GM18907 (cell line): ENCODE data around the gene MRTFB.
"Not testable (repeated sequence)": the region's sequence is repeated elsewhere in the genome, so short reads cannot be mapped to it uniquely, and the experiment has no call there.

Experiments used
- ATAC-seq: cut with Tn5 transposase; IDR thresholded peaks from one replicate; pipeline ENCODE4 v1.9.1; 2021; ENCODE audit warnings: mild to moderate bottlenecking, moderate library complexity; ENCODE audit not compliant: unreplicated experiment

MRTFB gene

DNA sequence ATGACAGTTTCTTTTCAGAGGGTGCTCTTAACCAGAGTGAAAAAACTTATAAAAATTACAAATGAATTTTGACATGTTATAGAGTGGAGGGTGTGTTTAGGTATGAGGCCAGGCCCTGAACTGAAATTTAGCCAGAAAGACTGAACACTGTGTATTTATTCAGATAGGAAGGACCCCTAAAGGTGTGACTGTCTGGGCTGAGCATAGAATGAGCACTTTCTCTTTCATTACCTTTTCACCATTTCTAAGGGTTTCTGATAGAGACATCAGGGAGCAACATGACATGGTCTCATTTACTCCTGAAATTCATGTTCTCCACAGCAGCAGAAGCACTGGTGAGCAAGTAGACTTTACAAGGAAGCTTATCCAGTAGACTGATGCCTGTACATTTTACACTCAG, 32.9 kb downstream of the MRTFB start:
- no peak for ATAC-seq

DNA sequence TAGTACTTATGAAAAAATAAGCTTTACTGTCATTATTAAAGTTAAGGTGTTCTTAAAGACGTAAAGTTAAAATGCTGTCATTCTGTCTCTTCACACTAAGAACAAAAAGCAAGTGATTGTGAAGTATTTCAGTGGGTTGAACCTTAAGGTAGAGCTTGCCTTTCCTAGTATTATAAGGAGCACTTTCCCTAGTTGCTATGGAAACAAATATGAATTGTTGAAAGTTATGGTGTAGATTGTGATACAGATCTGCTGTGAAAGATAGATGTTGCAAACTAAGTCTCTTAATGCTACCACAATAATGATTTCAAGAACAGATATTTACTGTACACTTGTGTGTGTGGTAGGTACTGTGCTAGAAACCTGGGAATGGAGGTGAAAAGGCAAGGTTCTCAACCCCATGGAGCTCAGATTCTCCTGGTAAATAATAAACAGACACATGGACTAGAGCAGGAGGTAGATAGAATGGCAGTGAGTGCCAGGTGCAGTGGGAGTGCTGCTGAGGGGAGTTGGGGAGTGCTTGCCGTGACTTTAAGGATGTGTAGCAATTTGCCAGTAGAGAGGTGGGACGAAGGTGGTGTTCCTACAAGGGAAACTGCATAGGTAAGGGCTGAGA, 34.7 kb downstream of the MRTFB start:
- ATAC-seq: no peak

DNA sequence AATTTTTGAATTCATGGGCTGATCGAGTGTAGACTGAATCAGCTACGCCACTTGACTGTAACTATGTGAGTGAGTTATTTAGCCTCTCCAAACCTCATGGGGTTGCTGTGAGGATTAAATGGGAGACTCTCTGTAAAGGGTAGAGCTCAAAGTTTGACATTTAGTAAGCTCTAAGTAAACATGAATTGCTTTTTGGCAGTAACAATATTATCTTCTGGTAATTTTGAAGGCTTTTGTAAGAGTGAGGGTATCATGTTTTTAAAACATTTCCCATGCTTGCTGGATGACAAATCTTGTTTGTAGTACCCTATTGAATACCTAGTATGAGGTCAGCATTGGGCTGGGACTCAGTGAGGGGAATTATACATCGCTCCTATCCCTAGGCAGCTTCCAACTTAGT, 35.3 kb downstream of the MRTFB start:
- no peak for ATAC-seq

DNA sequence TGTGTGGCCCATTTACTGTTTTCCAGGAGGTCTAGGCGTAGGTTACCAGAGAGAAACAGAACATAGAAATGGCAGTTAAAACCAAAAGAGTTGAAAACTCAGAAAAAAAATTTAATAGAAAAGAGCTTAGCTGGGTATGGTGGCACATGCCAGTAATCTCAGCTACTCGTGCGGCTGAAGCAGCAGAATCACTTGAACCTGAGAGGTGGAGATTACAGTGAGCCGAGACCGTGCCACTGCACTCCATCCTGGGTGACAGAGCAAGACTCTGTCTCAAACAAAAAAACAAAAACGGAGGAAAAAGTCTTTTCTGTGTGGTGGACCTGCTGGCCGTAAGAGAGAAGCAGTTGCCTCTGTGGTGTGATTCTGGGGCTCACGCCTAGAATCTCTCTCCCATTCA, 35.8 kb downstream of the MRTFB start:
- ATAC-seq: no peak

DNA sequence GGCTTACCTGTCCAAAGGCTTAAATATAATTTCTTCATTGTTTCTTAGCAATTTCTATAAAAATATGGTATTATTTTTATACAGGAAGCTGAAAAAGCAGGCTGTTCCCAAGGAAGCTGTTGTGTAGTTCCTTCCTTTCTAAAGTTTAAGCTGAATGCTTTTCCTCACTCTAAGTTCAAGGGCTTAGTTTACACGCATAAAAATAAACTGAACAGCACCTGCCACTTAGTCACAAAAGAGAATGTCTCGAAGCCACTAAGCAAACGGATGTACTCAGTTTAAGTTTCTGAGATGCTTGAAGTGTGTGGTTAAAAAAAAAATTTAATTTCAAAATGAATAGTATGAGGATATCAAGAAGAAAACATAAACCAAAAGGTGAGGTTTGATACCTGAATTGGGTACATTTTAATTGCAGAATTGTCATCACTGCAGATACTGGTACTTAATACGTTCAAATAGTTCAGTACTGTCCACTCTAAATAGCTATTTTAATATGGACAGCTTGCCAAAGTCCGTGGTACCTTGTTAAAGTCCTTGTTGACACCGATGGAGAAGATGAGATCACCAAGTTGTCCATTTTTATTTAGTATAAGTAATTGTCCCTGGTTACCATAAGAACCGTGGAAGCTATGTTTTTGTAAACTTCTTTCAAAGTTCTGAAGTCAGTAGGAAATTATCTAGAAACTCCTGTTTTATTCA, 38.1 kb downstream of the MRTFB start:
- ATAC-seq: no peak

DNA sequence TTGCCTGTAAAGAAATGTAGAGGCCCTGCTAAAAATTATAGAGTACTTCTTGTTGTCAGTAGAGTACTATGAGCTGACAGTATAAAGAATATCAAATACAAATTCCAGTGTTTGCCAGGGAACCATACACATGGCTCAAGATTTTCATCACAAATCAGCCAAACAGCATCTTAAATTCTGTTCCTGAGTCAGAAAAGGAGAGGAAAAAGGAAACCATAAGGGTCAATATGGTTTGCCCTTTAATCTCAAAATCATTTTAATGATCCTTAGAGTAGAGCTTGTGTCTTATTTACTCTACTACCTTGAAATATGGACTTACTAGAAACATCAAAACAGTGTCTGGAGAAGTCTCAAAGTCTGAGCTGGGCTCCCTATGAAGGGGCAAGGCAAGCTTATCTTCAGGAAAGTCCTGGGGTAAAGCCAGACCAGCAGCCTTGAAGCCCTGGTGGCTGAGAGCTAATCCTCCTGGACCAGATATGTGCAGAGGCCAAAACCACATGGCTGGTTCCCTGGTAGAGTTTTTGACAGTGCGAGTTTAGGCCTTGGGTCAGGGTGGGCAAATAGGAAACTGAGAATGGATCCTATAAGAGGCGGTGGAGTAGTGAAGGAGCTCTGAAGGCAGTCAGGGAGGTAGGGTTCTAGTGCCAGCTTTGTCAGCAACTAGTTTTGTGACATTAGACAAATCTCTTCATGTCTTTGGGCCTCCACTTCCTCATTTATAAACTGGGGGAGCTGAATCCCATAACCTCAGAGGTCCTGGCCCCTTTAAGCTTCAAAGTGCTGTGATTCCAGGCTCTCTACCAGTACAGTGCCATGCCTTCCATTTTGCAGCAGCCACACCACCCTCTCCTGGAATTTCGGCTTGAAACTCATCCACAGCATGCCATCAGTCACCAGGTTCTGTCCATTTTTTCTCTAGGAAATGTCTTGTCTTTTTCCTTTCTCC, 38.9 kb downstream of the MRTFB start:
- no peak for ATAC-seq

DNA sequence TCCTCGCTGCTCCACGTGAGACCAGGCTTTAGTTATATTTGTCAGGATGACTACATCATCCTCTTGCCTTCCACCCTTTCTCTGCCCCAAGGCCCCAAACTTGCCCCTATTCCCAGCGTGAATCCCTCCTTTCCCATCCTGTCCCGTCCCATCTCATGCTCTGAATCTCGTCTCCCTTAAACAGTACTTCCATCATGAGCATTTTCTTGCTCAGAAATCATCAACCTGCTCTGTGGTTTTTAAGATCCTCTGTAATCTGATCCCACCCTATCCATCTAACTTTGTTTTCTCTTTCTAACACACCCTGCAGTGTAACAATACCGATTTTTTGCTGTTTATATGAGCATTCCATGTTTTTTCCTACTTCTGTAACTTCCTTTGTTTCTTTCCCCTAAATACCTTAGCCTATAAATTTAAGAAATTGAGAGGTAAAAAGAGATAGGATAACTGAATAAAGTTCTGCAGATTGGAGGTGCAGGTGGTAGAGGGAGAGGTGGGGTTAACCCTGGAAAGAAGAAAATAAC, 39.7 kb downstream of the MRTFB start:
- no peak for ATAC-seq

DNA sequence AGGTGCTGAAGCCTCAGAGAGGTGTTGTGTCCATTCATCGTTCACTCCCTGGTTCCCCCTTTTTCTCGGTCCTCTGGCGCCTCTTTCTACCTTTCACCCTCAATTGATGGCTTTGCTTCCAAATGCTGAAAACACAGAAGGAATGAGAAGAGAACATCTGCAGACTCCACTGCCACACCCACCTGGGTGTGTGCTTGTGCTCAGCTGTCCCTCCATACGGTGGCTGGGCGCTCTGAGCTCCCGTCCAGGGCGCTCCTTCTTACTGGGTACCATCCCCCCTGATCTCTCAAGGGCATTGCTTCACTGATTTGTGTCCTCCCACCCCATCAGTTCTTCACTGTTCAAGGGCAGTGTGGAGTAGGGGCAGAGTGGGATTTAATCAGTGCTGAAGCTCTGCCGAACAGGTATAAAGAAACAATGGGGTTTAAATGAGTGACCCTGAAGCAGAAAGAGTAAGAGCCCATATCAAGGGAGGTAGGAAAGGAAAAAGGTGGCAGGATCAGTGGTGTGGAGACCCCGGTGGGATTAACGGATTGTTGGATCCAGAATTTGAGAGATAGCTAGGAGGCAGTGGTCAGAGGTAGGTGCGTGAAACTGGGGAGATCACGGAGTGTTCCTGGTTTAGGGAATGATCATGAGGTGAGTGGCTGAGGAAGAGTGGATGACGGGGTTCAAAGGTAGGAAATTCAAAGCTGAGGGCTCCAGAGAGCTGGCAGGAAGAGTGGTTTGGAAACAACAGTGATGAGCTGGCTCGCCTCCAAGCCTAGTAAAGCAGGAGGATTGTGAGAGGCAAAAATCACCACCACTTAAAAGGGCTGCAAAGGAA, 40.8 kb downstream of the MRTFB start:
- no peak for ATAC-seq

DNA sequence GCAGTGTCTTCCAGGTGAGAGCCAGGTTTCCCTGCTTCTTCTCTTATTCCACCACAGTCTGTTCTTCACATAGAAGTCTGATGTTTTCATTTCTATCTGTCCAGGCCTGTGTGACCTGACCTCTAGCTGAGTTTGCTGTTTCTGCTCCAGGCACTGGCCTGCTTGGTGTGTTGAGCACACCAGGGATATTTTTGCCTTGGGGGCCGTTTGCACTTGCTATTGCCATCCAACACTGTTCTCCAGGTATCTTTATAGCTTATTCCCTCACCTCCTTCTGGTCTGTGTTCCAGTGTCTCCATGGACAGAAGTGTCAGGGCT, 41.4 kb downstream of the MRTFB start:
- ATAC-seq: no peak

DNA sequence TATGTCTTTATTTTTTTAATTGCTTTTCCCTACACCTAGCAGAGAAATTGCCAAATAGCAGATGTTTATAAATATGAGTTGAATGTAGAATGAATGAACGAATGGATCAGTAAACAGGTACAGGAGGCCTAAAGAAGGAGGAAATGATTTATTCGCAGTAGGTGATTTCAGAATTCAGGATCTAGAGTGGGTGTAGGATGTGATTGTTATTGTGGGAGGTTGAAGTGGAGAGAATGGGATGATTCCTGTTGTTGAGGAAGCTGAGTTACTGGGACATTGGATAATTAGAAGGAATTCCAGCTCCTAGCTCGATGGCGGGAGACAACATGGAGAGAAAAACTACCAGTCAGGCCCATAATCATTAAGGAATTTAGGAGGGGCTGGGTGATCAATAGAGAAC, 42.2 kb downstream of the MRTFB start:
- no peak for ATAC-seq

DNA sequence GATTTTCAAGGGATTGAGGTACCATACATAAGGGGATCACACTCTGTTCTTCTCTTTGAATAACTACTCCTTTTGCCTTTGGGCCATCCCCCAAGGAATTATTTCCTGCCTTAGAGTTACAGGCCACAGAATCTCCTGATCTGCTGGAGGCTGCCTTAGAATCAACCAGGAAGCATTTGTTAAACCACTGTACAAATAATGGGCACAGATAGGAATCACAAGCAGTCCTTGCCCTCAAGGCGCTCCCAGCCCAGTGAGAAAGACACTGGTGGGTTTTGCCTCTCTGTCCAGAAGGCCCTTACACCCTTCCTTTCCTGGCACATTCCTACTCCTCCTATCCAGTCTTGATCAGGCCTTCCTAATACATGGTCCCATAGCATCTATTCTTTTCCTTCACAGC, 45.9 kb downstream of the MRTFB start:
- no peak for ATAC-seq

DNA sequence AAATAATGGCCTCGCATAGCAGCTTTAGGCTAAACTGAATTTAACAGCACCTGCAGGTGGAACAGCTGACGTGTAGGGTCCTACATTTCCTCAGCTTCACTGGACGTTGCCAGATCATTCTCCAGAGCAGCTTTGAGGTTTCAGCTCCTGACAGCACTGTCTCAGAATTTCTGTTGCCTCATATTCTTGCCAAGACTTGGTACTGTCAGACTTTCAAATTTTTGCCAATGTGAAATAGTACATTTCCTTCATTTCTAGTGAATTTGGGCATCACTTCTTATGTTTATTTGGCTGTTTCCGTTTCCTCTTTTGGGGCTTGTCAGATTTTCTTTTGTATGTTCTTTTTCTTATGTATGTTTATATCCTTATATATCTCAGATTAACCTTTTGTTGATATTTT, 48.7 kb downstream of the MRTFB start:
- ATAC-seq: no peak

DNA sequence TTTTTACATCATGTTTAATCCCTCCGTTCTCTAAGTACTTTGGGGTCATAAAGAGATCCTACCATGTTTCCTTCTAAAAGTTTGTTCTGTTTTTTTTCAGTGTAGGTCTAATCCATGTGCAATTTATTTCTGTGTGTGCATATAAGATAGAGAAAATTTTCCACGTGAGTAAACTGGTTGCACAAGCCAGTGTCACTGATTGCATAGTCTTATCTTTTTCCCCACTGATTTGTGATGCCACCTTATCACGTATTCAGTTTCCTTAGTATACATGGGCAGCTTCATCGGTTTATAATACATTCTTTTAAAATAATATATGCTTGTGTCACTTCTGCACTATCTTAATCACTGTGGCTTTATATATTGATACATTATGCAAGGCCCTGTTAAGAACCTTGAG, 49.2 kb downstream of the MRTFB start:
- ATAC-seq: no peak

DNA sequence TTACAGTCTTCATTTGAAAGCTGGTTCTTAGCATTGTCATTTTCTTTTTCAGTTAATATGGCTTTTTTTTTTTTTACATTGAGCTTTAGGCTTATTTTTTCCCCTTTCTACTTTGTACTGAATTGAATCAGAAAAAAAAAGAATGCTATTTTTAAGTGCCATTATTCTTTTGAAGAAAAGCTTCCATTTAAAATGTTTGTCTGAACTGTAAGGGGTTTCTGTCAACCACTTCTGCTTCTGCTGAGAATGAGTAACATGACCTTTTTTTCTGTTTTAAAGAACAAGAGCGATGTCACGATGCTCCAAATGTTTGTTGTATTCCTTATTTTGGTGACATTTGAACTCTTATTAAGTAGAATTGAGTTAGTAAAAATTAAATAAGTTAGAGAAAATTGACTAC, 50.0 kb downstream of the MRTFB start:
- no peak for ATAC-seq

DNA sequence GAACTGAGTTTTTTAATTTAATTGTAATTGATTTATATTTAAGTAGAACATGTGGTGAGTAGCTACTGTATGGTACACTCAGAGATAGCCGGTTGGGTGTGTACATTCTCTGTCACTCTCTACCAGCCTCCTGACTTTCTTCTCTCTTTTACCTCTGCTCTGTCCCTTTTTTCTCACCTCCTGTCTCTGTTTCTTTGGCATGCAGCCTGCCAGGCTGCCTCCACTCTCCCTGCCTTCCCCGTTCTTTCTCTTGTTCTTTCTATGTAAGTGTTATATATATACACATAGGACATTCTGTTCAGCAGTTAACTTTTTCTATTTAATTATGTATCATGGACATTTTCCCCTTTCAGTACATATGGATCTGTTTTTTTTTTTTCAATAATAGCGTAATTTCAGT, 50.8 kb downstream of the MRTFB start:
- ATAC-seq: no peak

DNA sequence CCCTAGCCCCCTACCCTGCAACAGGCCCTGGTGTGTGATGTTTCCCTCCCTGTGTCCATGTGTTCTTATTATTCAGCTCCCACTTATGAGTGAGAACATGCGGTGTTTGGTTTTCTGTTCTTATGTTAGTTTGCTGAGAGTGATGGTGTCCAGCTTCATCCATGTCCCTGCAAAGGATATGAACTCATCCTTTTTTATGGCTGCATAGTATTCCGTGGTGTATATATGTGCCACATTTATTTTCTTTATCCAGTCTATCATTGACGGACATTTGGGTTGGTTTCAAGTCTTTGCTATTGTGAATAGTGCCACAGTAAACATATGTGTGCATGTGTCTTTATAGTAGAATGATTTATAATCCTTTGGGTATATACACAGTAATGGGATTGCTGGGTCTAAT, 51.3 kb downstream of the MRTFB start:
- ATAC-seq: not testable (repeated sequence)

DNA sequence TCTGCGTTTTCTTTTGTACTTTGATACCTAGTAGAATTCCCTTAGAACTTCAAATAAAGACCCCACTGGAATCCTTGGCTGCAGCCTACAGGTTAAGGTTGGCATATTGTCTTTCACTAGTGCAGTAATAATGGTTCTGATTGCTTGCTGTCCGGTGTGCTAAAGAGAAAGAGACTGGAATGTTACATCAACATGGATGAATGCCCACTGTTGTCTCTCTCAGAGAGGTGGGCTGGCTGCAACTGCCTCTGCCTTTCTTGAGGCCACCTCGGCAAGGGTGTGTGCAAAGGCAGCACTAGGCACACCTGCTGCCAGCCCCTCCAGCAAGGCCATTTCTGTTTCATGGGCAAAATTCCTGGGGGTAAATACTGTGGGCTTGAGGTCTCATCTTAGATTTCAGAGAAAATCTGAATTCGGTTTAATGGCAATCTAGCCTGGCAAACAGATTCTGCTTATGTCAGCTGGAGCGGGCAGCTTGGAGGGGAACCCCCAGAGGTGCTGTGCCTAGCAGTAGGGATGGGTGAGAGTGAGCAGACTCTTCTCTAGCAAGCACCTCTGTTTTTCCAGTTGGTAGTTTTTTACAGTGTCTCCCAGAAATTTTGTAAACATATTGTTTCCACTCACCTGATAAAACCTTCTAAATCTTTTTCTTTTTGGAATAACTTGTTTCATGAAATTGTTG, 54.0 kb downstream of the MRTFB start:
- ATAC-seq: no peak

DNA sequence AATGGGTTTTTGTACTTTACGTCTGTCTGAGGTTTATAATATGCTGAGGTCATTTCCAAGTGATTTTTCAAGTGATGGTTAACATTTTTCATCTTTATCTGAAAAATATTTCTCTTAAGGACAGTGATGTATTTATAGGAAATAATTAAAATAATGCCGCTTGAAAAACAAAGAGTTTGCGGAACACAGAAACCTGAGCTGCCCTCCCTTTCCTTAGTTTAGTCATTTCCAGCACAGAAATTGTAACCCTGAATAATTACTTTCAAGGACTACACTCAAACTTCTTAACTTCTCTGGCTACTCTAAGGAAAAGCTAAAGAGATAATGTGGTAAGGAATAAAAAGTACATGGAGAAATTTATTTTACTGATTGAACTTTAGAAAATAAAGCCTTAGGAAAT, 54.6 kb downstream of the MRTFB start:
- no peak for ATAC-seq

DNA sequence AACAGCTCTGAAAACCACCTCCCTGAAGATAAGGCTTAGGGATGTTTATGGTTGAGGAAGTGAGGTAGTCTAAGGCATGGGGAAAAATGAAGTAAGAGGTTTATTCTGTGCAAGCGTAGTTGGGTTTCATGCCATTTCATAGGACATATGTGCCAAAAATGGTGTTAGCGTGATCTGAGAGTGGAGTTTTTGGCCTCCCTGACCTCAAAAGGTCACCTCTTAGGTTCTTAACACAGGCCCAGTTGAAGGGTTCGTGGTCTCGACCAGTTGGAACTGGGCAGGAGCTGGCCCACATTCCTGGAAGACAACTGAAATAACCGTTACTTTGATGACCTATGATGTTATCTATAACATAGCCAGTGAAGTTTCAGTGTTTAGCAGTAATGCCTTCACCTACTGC, 57.0 kb downstream of the MRTFB start:
- no peak for ATAC-seq

DNA sequence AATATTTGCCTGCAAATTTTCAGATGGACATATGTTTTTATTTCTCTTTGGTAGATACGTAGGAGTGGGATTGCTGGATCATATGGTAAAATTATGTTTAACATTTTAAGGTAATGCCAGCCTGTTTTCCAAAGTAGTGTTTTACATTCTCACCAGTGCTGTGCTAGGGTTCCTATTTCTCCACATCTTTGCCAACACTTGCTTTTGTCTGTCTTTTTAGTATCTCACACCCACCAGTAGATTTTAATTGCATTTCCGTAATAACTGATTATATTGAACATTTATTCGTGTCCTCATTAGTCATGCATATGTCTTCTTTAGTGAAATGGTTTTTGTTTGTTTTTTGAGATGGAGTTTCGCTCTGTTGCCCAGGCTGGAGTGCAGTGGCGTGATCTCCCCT, 58.4 kb downstream of the MRTFB start:
- ATAC-seq: no peak
